ENCODE data around the gene ADCY1.
"Not testable (repeated sequence)": the region's sequence is repeated elsewhere in the genome, so short reads cannot be mapped to it uniquely, and the experiment has no call there.

The ADCY1 gene

DNA sequence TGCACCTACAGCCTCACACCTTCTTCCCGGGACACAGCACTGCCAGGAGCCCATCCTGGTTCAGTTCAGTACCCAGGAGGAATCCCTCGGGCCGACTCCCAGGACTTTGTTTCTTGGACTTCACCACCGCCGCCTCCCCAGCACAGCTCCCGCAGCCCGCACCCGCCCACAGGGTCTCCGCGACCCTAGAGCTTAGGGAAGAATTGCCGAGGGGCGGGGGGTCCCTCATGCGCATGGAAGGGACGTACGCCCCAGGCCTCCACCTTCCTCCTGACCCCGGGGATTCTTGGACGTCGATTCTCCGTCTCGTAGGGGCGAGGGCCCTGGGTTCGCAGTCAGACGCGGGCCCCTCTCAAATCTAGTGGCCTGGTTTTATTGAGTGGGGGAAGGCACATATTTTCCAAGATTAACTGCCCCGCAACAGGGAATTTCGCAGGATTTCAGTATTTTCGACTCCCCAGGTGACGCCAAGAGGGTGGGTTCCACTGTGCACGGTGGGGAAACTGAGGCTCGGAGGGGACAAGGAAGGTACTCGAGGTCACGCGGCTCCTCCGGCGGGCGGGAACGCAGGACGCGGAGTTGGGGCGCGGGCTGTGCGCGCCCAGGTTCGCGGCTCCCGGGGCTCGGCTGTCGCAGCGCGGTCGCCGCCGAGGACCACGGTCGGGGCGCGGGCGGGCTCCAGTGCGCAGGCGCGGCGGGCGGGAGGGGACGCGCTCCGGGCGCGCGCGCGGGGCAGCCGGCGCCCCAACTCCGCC, at the start of gene ADCY1:
ADCY1 (plus strand) TSS at position 708 of the 755 bp plus-strand sequence. CDS start 176 bp downstream, outside the sequence.
- DNase-seq (ENCODE audit: low read depth, low spot score), result no peak

DNA sequence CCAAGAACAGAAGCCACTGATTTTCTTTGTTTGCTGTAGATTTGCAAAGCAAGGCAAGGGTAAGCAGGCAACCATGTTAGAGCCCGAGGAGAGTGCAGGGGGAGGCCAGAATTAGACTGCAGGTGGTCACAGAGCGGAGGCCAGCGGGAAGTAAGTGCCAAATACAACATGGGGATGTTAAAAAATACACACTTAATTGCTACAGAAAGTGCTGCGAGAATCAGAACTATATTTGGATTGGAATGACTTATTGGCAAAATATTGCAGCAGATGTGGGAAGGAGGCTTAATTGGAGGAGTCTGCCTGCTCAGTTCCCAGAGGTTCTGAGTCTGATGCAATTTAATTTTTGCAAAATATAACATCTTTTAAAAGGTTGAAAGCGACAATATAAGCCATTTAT, 49.7 kb upstream of the ADCY1 start:
- DNase-seq (ENCODE audit: low read depth, low spot score), result no peak

DNA sequence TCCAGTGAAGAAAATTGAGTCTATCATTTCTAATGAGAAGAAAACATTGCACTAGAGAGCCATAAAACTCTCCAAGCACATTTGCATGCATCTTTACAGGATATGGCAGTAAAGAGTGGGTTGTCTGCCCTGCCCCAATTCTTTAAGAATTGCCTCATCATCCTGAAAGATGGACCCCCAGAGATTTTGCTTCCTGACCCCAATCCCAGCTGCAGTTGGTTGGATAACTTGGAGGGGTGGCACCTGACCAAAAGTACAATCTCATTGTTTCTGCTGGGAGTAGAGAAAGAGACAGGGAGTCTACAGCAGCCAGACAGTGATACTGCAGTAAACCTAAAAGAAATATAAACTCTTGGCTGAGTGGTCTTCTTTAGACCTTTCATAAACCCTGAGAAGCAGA, 49.1 kb upstream of the ADCY1 start:
- DNase-seq (ENCODE audit: low read depth, low spot score), result no peak

DNA sequence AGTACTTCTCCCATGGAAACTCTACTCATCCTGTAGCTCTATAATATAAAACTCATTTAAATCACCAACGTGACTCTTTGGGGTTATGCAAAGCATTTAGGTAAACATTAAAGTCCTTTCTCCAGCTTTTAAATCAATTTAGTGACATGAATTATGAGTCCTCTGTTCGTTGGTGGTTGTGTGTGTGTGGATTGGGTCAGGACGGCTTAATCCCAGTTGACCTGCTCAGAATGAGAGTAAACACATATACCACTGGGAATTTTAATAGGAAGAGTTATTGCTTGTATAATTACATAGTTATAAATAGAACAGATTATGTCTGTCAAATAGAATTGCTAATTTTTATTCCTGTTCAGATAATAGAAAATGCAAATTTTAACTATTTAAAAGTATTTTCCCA, 30.7 kb upstream of the ADCY1 start:
- DNase-seq (ENCODE audit: low read depth, low spot score), result no peak

DNA sequence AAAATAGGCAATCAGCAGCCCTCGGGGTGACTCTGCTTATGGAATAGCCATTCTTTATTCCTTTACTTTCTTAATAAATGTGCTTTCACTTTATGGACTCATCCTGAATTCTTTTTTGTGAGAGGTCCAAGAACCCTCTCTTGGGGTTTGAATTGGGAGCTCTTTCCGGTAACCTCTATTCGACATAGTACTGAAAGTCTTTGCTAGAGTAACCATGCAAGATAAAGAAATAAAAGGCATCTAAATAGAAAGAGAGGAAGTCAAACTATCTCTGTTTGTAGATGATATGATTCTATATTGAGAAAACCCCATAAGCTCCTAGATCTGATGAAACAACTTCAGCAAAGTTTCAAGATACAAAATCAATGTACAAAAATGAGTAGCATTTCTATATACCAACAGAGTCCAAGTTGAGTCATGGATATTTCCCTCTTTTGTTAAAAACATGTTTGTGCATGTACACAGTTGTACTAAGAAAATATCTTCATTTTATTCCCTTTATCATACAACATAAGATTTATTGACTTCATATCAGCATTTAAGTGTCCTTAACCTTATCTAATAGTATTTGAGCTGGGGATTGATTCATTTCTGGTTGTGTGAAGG, 29.0 kb upstream of the ADCY1 start:
- not testable (repeated sequence) for DNase-seq (ENCODE audit: low read depth, low spot score)

DNA sequence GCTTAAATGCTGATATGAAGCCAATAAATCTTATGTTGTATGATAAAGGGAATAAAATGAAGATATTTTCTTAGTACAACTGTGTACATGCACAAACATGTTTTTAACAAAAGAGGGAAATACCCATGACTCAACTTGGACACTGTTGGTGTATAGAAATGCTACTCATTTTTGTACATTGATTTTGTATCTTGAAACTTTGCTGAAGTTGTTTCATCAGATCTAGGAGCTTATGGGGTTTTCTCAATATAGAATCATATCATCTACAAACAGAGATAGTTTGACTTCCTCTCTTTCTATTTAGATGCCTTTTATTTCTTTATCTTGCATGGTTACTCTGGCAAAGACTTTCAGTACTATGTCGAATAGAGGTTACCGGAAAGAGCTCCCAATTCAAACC, 25.3 kb upstream of the ADCY1 start:
- not testable (repeated sequence) for DNase-seq (ENCODE audit: low read depth, low spot score)

DNA sequence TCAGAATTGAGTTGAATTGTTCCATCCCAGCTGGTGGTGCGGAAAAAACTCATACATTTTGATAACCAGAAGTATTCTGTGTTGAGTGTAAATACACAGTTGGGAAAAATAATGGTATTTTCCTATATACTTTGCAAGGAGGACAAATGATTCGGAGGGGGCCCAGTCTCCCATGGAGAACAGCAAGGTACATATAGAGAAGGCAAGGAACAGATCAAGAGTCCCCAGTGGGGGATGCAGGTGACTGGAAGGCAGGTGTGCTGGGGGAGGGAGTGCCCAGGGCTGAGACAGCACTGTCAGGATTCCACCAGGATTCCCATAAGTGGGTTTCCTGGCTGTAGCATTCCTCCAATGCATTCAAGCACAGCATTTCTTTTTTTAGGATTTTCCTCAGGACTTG, 10.8 kb upstream of the ADCY1 start:
- no peak for DNase-seq (ENCODE audit: low read depth, low spot score)

DNA sequence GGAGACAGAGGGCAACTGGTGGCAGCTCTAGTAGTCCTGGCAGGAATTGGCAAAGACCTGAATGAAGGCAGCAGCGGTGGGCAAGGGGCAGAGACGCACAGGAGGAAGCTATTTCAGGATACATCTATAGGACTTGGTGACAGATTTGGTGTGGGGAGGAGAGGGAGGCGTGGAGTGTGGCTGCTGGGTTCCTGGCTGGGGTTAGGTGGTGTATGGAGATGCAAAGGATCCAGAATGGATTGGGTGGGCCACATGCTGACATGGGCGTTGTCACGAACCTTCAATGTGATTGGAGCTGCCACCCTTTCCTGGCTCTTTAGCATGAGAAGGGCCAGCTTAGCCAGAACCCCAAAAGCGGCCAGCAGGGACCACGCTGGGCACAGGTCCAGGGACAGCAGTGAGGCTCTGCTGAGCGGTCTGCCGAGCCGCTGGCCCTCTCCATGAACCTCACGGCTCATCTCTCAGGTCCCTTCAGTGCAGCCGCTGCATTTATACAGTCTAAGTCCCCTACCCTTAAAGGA, 10.2 kb upstream of the ADCY1 start:
- DNase-seq (ENCODE audit: low read depth, low spot score), result no peak

DNA sequence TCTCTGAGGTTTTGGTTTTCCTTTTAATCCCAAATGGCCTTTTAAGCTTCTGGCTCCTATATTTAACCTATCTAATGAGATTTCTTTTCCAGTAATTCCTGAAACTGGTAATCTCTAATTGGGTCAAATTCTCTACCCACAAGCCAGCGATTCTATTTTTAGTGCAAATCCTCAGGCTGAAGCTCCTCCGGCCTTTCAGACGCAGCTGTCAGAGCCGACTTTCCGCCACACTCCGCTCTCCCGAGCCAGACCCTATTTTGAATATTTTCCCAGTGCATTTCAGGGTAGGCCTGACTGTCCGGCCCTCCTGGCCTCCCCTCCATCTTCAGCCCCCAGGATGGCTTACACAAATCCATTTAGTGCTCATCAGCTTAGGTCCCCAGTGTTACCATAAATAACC, 9.7 kb upstream of the ADCY1 start:
- DNase-seq (ENCODE audit: low read depth, low spot score), result no peak

DNA sequence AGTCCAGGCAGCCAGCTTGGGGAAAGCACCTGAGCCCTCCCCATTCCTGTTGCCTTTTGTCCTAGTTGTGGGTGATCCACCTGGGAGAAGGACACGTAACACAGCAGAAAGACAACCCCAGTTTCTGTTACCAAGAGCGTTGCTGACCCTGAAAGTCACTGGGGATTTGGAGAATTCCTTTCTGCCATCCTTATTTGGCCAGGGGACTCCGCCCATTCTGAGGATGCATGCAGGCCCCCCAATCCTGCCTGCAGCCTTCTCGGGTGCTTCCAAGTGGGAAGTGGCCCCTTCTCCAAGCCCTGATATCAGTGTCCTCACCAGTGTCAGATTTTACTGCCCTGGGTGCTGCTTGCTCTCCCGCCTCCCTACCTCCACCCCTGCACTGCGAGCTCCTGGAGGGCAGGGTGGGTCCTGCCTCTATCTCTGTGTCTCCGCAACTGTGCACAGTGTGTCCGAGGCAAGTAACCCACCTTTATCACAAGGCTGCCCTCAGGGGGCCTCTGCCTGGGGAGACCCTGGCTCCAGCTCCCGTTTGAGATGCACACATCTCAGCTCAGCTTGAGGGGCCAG, 9.2 kb upstream of the ADCY1 start:
- no peak for DNase-seq (ENCODE audit: low read depth, low spot score)

DNA sequence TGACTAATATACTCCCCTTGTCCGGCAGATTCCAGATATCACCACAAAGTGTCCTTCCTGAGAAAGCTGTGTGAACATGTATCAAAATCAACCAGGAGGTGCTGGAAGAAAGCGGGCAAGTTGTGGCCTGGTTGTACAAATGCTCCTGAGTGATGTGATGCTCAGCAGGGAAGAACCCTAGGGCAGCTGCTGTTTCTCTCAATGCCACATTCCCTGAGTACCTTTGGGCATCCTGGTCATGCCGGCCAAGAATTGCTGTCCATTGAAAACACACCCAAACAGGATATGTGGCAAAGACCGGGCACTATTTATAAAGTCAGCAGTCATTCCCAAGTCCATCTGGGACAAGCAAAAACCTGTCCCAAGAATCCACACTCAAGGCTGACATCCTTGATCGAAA, 7.8 kb upstream of the ADCY1 start:
- DNase-seq (ENCODE audit: low read depth, low spot score), result no peak

DNA sequence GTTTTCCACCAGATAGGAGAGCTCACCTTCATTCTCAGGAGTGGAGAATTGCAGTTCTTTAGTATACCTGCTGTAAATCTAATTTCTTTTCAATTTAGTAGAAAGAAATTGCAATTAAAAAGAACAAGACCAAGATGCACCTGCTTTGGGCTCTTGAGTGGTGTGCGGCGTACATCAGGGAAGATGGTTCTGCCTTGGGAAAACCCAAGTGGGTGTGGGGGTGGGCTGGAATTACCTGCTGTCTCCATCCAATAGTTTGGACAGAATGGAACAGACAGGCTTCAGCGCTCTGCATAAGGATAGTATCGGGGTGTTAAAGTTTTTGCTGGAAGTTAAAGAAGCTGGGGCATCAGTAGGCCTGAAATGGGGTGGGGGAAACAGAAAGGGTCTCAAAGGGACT, 7.2 kb upstream of the ADCY1 start:
- DNase-seq (ENCODE audit: low read depth, low spot score), result no peak

DNA sequence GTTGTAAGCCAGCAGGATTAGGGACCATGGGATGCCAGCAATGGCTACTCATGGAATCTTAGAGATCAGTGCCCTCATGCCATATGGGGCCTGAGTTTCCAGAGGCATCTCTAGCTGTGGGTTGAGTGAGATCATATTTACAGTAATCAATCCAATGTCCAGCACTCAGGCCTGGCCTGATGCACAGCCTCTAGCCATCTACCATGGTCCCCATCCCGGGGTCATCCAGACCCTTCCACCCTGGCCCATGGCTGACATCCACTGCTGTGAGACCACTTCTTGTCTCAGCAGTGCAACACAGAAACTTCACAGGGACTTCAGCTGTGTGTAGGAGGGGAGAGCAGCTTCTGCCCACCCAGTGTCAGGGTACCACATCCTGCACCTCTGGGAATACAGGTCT, 6.5 kb upstream of the ADCY1 start:
- no peak for DNase-seq (ENCODE audit: low read depth, low spot score)

DNA sequence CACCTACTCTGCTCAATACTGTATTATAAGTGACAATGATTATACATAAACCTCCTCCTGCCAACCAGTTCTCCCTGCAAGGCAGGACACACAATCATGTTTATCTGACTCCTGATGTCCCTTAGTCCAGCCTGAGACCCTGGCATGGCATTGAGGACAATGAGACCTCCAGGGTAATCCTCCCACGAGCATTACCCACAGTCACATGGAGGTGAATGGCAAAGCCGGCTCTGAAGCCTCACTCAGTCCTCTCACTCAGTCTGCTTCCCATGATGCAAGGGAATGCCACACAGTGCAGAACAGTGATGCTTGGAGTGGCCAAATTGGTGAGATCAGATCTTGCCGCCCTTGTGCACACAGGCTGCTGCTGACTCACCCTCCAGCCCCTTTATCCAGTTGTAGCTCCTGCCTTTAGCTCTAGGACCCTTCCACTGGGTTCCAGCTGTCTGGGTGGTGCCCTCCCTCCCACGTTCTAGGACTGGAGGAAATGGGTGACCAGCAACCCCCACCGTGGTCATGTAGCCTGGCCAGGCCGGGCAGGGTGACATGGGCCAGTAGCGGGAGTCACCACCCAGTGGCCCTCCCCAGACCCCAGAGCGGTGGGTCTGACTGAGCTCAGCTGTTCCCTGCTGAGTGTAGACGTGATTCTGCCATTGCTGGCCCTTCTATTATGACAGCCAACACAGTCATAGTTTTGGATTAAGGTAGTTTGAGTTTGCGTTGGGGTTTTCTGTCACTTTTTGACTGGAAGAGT, 5.5 kb upstream of the ADCY1 start:
- DNase-seq (ENCODE audit: low read depth, low spot score), result no peak

DNA sequence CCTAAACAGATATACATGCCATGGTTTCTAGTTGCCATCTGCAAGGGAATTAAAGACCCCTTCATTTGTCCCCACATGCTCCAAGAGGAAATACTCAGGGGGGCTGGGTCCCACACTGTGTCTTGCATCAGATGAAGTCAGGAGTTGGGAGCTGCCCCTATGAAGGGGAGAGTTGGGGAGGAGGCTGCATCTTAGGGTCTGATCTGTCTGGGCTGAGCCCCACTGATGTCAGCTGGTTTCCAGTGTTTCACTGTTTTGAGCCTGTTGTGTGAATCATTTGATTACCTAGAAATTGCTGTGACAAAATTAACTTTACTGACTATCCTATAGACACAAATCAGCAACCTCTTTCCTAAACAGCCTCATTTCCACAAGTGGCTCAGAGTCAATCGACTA, 4.9 kb upstream of the ADCY1 start:
- DNase-seq (ENCODE audit: low read depth, low spot score), result no peak

DNA sequence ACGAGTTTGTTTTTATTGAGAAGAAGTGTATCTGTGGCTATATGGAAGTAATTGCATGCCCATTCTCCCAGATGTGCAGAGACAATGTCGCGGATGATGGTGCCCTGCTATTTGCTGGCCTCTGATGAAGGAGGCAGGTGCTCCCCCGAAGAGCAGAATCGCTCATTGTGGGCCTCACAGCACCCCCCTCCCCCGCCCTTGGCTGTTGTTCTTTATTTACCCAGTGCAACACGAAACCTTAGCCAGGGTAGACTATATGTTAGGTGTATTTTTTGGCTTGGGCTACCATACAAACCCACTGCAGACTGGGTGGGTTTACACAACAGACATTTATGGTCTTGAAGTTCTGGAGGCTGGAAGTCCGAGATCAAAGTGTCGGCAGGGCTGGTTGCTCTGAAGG, 3.4 kb upstream of the ADCY1 start:
- DNase-seq (ENCODE audit: low read depth, low spot score), result no peak

DNA sequence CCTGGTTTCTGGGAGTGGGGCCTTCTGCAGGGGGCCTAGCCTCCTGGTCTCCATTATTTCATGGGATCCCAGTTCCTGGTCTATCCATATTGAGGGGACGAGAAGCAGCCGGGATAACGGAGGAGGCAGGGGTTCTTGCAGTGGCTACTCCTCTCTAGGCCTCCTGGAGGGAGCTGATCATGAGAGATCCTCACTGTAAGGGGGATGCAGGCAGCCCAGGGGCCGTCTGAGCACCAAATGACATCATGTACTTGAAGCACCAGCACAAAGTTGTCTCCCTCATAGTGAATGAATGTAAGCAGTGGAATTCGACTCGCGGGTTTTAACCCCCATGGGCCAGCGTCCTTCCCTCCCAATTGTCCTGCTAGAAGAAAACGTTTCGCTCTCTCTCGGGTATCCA, 964 bp upstream of the ADCY1 start:
- no peak for DNase-seq (ENCODE audit: low read depth, low spot score)

DNA sequence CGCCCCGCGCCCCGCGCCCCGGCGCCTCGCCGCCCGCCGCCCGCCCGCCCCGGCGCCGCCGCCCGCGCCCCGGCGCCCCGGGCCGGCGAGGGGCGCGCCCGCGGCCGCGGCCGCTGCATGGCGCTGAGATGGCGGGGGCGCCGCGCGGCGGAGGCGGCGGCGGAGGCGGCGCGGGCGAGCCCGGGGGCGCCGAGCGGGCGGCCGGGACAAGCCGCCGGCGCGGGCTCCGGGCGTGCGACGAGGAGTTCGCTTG, 174 bp downstream of the ADCY1 start:
- no peak for DNase-seq (ENCODE audit: low read depth, low spot score)

DNA sequence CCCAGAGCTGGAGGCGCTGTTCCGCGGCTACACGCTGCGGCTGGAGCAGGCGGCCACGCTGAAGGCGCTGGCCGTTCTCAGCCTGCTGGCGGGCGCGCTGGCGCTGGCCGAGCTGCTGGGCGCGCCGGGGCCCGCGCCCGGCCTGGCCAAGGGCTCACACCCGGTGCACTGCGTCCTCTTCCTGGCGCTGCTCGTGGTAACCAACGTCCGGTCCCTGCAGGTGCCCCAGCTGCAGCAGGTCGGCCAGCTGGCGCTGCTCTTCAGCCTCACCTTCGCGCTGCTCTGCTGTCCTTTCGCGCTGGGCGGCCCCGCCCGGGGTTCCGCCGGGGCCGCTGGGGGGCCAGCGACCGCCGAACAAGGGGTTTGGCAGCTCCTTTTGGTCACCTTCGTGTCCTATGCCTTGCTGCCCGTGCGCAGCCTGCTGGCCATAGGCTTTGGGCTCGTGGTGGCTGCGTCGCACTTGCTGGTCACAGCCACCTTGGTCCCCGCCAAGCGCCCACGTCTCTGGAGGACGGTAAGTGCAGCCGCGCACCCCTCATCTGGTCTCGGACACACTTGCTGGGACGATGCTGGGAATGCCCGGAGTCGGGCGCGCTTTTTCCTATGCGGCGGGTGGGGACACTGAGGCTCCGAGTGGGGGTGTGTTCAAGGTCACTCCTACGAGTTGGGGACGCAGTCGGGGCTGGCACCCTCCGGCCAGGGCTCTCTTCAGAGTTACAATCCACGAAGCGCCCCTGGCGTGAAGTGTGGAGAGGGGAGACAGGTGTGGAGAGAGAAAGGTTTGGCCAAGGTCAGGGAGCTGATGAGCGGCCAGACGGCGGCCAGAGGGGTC, 717 bp downstream of the ADCY1 start:
- no peak for DNase-seq (ENCODE audit: low read depth, low spot score)

DNA sequence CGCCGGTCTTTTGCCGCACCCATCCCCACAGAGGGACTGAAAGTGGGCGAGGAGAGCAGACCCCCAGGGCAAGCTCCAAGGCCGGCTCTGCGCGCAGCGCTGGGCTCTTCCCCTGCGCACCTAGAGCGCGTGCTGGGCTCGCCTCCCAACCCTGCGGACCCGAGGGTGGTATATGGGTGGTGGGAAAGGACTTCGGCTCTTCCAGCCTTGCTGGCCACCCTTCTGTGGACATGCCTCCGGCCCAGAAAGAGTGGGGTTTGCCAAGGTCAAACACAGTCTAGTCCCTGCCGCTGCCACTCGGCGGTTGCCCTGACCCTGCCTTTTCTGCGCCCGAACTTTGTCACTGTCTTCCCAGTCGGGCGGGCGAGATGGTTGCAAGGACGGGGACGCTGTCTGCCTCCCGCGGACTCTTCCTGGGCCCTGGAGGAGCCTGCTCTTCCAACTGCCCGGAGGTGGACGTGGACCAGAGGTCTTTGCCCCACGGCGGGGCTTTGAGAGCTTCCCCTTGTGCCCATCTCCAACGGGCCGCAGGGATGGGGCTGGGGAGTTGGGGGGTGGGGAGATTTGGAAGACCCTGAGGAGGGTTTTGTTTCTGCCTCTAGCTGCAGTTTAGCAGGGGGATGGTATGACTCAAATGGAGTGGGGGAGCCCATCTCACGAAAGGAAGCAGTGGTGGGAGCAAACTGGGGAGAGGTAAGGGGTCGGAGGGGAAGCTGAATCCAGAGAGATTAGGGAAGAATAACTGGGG, 1.5 kb downstream of the ADCY1 start:
- DNase-seq (ENCODE audit: low read depth, low spot score), result no peak

Data from activated CD4-positive, CD25-positive, alpha-beta regulatory T cell treated with anti-CD3 and anti-CD28 coated beads, Interleukin-2, amount 50 U/mL, for 16 hours (primary cell).